Right atrium auricular region (tissue), 2 donors: ENCODE measurements around the gene DPRX. TPM values are rescaled to one million over a fixed set of nuclear protein-coding genes. Genes with fewer than 3 reads are reported as not detected.

Experiments used
- DNase-seq: peaks from one replicate; pipeline ENCODE4 v3.0.0-alpha.2; 2019; ENCODE audit warnings: low spot score
- H3K27ac ChIP-seq, 2 donors: fragments of 200-600 bp; sonication (generic); 1 replicate in 1 of 2; 2 replicates in 1 of 2; pipeline ENCODE4 v1.5.1; 2016 to 2019
- H3K27me3 ChIP-seq, 2 donors: fragments of 200-600 bp; sonication (generic); one replicate each; pipeline versions ENCODE4 v1.5.1 to v1.6.0; 2017 to 2019
- H3K36me3 ChIP-seq: fragments of 200-600 bp; sonication (generic); one replicate; pipeline ENCODE4 v1.5.1; 2016
- H3K4me1 ChIP-seq, 2 donors: fragments of 200-600 bp; sonication (generic); one replicate each; pipeline versions ENCODE4 v1.5.1 to v1.6.0; 2017 to 2019
- H3K4me3 ChIP-seq, 2 donors: fragments of 200-600 bp; sonication (generic); 1 replicate in 1 of 2; 2 replicates in 1 of 2; pipeline ENCODE4 v1.5.1; 2017 to 2019; ENCODE audit warnings: mild to moderate bottlenecking in 1 of 2, moderate library complexity in 1 of 2
- H3K9me3 ChIP-seq, 2 donors: fragments of 200-600 bp; sonication (generic); one replicate each; pipeline ENCODE4 v1.5.1; 2019
- CTCF ChIP-seq, 2 donors: fragments of 200-600 bp; sonication (generic); IDR thresholded peaks; one replicate each; pipeline ENCODE4 v1.5.1; 2019; ENCODE audit warnings: antibody characterized with exemption in 2 of 2
- total RNA-seq, 2 donors: library from RNA; depleted of rRNA; stranded (reverse); fragments of >200 nt; gene quantifications; one replicate each; pipeline ENCODE4 v1.1.0, GENCODE V29; 2016

Gene DPRX
- total RNA-seq: not detected

- Histone ChIP-seq H3K4me3 (no peak within 1 kb of the TSS), H3K36me3 (no peaks in the 10 kb centered on the region), H3K9me3 (no peaks in the 10 kb centered on the region), H3K27ac (no peak within 1 kb of the TSS), H3K27me3 (no peaks in the 10 kb centered on the region), H3K4me1 (no peaks in the 10 kb centered on the region)
- no peak for DNase-seq
- no peak for TF ChIP-seq CTCF (IDR thresholded peaks at IDR 0.05)
Measured at GRCh38 chr19:53631949-53632407, at the start of gene DPRX. Gene DPRX, plus strand, starts transcription at chr19:53631999. Its CDS starts 108 bp downstream, at chr19:53632107.

GRCh38 chr19:53583181-53583580 lies 48.6 kb upstream of the DPRX start:
- Histone ChIP-seq H3K27me3 (no peaks in the 10 kb centered on the region), H3K27ac (no peak overlapping the region), H3K9me3 (peaks cover 0 to 7% of the 10 kb centered on the region in 2 donors), H3K36me3 (peaks cover 8% of the 10 kb centered on the region), H3K4me3 (no peak overlapping the region), H3K4me1 (no peaks in the 10 kb centered on the region)
- no peak for TF ChIP-seq CTCF (IDR thresholded peaks at IDR 0.05)
- DNase-seq: no peak

GRCh38 chr19:53586277-53586691 lies 45.5 kb upstream of the DPRX start:
- TF ChIP-seq CTCF (IDR thresholded peaks at IDR 0.05): no peak
- no peak for DNase-seq
- Histone ChIP-seq H3K36me3 (no peaks in the 10 kb centered on the region), H3K27me3 (no peaks in the 10 kb centered on the region), H3K27ac (no peak overlapping the region), H3K4me1 (no peaks in the 10 kb centered on the region), H3K9me3 (no peaks in the 10 kb centered on the region), H3K4me3 (no peak overlapping the region)

- Histone ChIP-seq H3K36me3 (no peaks in the 10 kb centered on the region), H3K27ac (no peak overlapping the region), H3K4me3 (no peak overlapping the region), H3K4me1 (no peaks in the 10 kb centered on the region), H3K9me3 (no peaks in the 10 kb centered on the region), H3K27me3 (no peaks in the 10 kb centered on the region)
- no peak for TF ChIP-seq CTCF (IDR thresholded peaks at IDR 0.05)
- no peak for DNase-seq
Measured at GRCh38 chr19:53594811-53595509, 36.8 kb upstream of the DPRX start.

- no peak overlapping the region for H3K27ac ChIP-seq
- no peaks in the 10 kb centered on the region for H3K27me3 ChIP-seq
- no peaks in the 10 kb centered on the region for H3K9me3 ChIP-seq
- no peaks in the 10 kb centered on the region for H3K4me1 ChIP-seq
- DNase-seq: no peak
- TF ChIP-seq CTCF (IDR thresholded peaks at IDR 0.05): no peak
- no peaks in the 10 kb centered on the region for H3K36me3 ChIP-seq
- H3K4me3 ChIP-seq: no peak overlapping the region
Measured at GRCh38 chr19:53595510-53595867, 36.3 kb upstream of the DPRX start.

GRCh38 chr19:53596056-53596455 lies 35.7 kb upstream of the DPRX start:
- no peaks in the 10 kb centered on the region for H3K36me3 ChIP-seq
- H3K4me1 ChIP-seq: no peaks in the 10 kb centered on the region
- TF ChIP-seq CTCF (IDR thresholded peaks at IDR 0.05): no peak
- DNase-seq: no peak
- H3K27me3 ChIP-seq: no peaks in the 10 kb centered on the region
- no peak overlapping the region for H3K27ac ChIP-seq
- no peaks in the 10 kb centered on the region for H3K9me3 ChIP-seq
- H3K4me3 ChIP-seq: no peak overlapping the region
